Lung (tissue), 12 donors: ENCODE measurements around the gene AMN. TPM values are rescaled to one million over a fixed set of nuclear protein-coding genes. Genes with fewer than 3 reads are reported as not detected.

Source experiments
- ATAC-seq: fragments of 200-7000 bp; cut with Tn5 transposase; one replicate; pipeline ENCODE4 v1.9.1; 2020; ENCODE audit warnings: moderate number of reproducible peaks; ENCODE audit not compliant: insufficient read depth, low FRiP score
- DNase-seq, 3 donors: peaks; one replicate each; pipeline ENCODE4 v3.0.0-alpha.2; 2013 to 2017
- H3K27ac ChIP-seq, 2 donors: one replicate each; pipeline ENCODE4 v1.5.1; 2013; ENCODE audit warnings: mild to moderate bottlenecking in 2 of 2, moderate library complexity in 2 of 2, control low read depth in 1 of 2, inconsistent platforms in 1 of 2, low read depth in 1 of 2, low read length in 1 of 2
- H3K27me3 ChIP-seq, 3 donors: one replicate each; pipeline ENCODE4 v1.5.1; 2013; ENCODE audit warnings: low read length in 2 of 3; ENCODE audit not compliant: control insufficient read depth in 3 of 3, insufficient read depth in 3 of 3
- H3K36me3 ChIP-seq, 4 donors: one replicate each; pipeline ENCODE4 v1.5.1; 2013; ENCODE audit warnings: low read length in 4 of 4, mild to moderate bottlenecking in 1 of 4, moderate library complexity in 1 of 4; ENCODE audit not compliant: control insufficient read depth in 4 of 4, insufficient read depth in 4 of 4
- H3K4me1 ChIP-seq, 5 donors: one replicate each; pipeline ENCODE4 v1.5.1; 2013; ENCODE audit warnings: low read length in 5 of 5, mild to moderate bottlenecking in 2 of 5, moderate library complexity in 1 of 5; ENCODE audit not compliant: control insufficient read depth in 5 of 5, insufficient read depth in 5 of 5
- H3K4me3 ChIP-seq: one replicate; pipeline ENCODE4 v1.5.1; 2013; ENCODE audit warnings: mild to moderate bottlenecking, control low read depth, moderate library complexity
- H3K9ac ChIP-seq, 2 donors: one replicate each; pipeline ENCODE4 v1.5.1; 2013; ENCODE audit warnings: low read length in 2 of 2, control low read depth in 1 of 2; ENCODE audit not compliant: insufficient read depth in 1 of 2
- H3K9me3 ChIP-seq, 4 donors: one replicate each; pipeline ENCODE4 v1.5.1; 2013; ENCODE audit warnings: low read length in 3 of 4, mild to moderate bottlenecking in 1 of 4, moderate library complexity in 1 of 4; ENCODE audit not compliant: control insufficient read depth in 4 of 4, insufficient read depth in 3 of 4
- CTCF ChIP-seq: IDR thresholded peaks from 2 replicates; pipeline ENCODE4 v1.5.1; 2012; ENCODE audit warnings: mild to moderate bottlenecking; ENCODE audit errors: control extremely low read depth, extremely low read depth
- WGBS, 2 donors: extraction: QIAGEN DNeasy Blood & Tissue Kit; methylation state at CpG; one replicate each; pipeline ENCODE4 v1.1.7; 2013; 5-methylcytosine and 5-hydroxymethylcytosine counted together
- polyA plus RNA-seq, 2 donors: library from polyadenylated mRNA; stranded (reverse); fragments of 200-250 nt; gene quantifications; one replicate each; pipeline ENCODE4 v1.2.1, GENCODE V29; 2013
- total RNA-seq, 2 donors: library from RNA; depleted of rRNA in 1 of 2; stranded (reverse); fragments of >200 nt in 1 of 2; gene quantifications; one replicate each; pipeline ENCODE4 v1.2.1, GENCODE V29; 2014 to 2021
- donor health status: control.
- donor health status: control.
- donor health status: Bipolar disorder and iron deficiency.
- donor health status: healthy.
- donor health status: DM: yes; HTN: yes; CAD: no.

Gene AMN
- total and polyA plus RNA-seq, 4 donors: 0.94 to 24.7 (median 12.6) TPM

GRCh38 chr14:102941419-102942011, 19.1 kb downstream of the AMN start:
- H3K27me3 ChIP-seq: no peaks in the 10 kb centered on the region
- peaks cover 10 to 74% (median 38%) of the 10 kb centered on the region in 4 donors for H3K36me3 ChIP-seq
- no peak for TF ChIP-seq CTCF
- H3K4me1 ChIP-seq: peaks cover 0 to 12% (median 0%) of the 10 kb centered on the region in 5 donors
- no peak overlapping the region for H3K27ac ChIP-seq
- no peaks in the 10 kb centered on the region for H3K9me3 ChIP-seq
- WGBS, 2 donors: 78 to 82% methylated on average over 10 of the region's 10 CpGs
- H3K4me3 ChIP-seq: no peak overlapping the region
- peak overlapping the region in 1 of 2 donors; percentile 23 for H3K9ac ChIP-seq
- ATAC-seq (no peak), DNase-seq (no peak)

- no peaks in the 10 kb centered on the region for H3K27me3 ChIP-seq
- no peak overlapping the region for H3K4me3 ChIP-seq
- DNase-seq: no peak
- H3K4me1 ChIP-seq: peaks cover 0 to 12% (median 0%) of the 10 kb centered on the region in 5 donors
- TF ChIP-seq CTCF: no peak
- H3K9me3 ChIP-seq: no peaks in the 10 kb centered on the region
- no peak overlapping the region for H3K27ac ChIP-seq
- 93 to 95% methylated on average over 13 of the region's 13 CpGs for WGBS, 2 donors
- no peak overlapping the region for H3K9ac ChIP-seq
- H3K36me3 ChIP-seq: peaks cover 10 to 73% (median 41%) of the 10 kb centered on the region in 4 donors
- no peak for ATAC-seq
Measured at GRCh38 chr14:102942069-102942468, 19.6 kb downstream of the AMN start.

- Histone ChIP-seq H3K9me3 (no peaks in the 10 kb centered on the region), H3K9ac (no peak overlapping the region), H3K27ac (no peak overlapping the region), H3K4me1 (peaks cover 0 to 12% (median 0%) of the 10 kb centered on the region in 5 donors), H3K4me3 (no peak overlapping the region), H3K36me3 (peaks cover 12 to 68% (median 43%) of the 10 kb centered on the region in 4 donors), H3K27me3 (no peaks in the 10 kb centered on the region)
- no peak for DNase-seq
- ATAC-seq: no peak
- no peak for TF ChIP-seq CTCF
- 92 to 94% methylated on average over 16 of the region's 16 CpGs for WGBS, 2 donors
Measured at GRCh38 chr14:102943454-102943853, 21.0 kb downstream of the AMN start.

GRCh38 chr14:102943979-102944378, 21.5 kb downstream of the AMN start:
- no peak for ATAC-seq
- Histone ChIP-seq H3K4me1 (peaks cover 0 to 12% (median 0%) of the 10 kb centered on the region in 5 donors), H3K27ac (no peak overlapping the region), H3K27me3 (no peaks in the 10 kb centered on the region), H3K9me3 (no peaks in the 10 kb centered on the region), H3K36me3 (peaks cover 11 to 72% (median 46%) of the 10 kb centered on the region in 4 donors), H3K9ac (no peak overlapping the region), H3K4me3 (no peak overlapping the region)
- no peak for TF ChIP-seq CTCF
- WGBS, 2 donors: 94 to 96% methylated on average over 15 of the region's 15 CpGs
- no peak for DNase-seq
